Loucy (cell line): ENCODE results near the gene ROBO1.

Source experiments
- H2AFZ ChIP-seq: fragments of 200-600 bp; sonication (generic); 2 replicates; pipeline ENCODE4 v1.6.0; 2016; ENCODE audit warnings: antibody characterized with exemption, mild to moderate bottlenecking, low read length, moderate library complexity
- H3F3A ChIP-seq: fragments of 200-600 bp; 2 replicates; pipeline ENCODE4 v1.6.0; 2016; ENCODE audit warnings: antibody characterized with exemption, low read depth, mild to moderate bottlenecking
- H3K27me3 ChIP-seq: fragments of 200-600 bp; sonication (generic); 2 replicates; pipeline ENCODE4 v1.6.1; 2014; ENCODE audit warnings: low read length, mild to moderate bottlenecking; ENCODE audit not compliant: insufficient read depth, poor library complexity, severe bottlenecking
- H3K36me3 ChIP-seq: fragments of 200-600 bp; sonication (generic); 2 replicates; pipeline ENCODE4 v1.6.1; 2016; ENCODE audit warnings: low read length; ENCODE audit not compliant: insufficient read depth
- H3K4me1 ChIP-seq: fragments of 200-600 bp; sonication (generic); 2 replicates; pipeline ENCODE4 v1.5.1; 2014; ENCODE audit warnings: low read length, mild to moderate bottlenecking; ENCODE audit not compliant: insufficient read depth, poor library complexity, severe bottlenecking
- H3K4me2 ChIP-seq: fragments of 200-600 bp; sonication (generic); 2 replicates; pipeline ENCODE4 v1.6.0; 2014; ENCODE audit warnings: antibody characterized with exemption, low read length, low read depth, mild to moderate bottlenecking; ENCODE audit not compliant: poor library complexity, severe bottlenecking
- H3K4me3 ChIP-seq: fragments of 200-600 bp; sonication (generic); 2 replicates; pipeline ENCODE4 v1.5.1; 2014; ENCODE audit warnings: low read length, mild to moderate bottlenecking, mixed read lengths; ENCODE audit not compliant: poor library complexity, severe bottlenecking
- H3K79me2 ChIP-seq: fragments of 200-600 bp; sonication (generic); 2 replicates; pipeline ENCODE4 v1.6.1; 2014; ENCODE audit warnings: low read length; ENCODE audit not compliant: insufficient read depth
- H3K9ac ChIP-seq: fragments of 200-600 bp; sonication (generic); 2 replicates; pipeline ENCODE4 v1.6.0; 2014; ENCODE audit warnings: mild to moderate bottlenecking, low read depth, low read length, moderate library complexity; ENCODE audit not compliant: poor library complexity, severe bottlenecking
- H3K9me2 ChIP-seq: fragments of 200-600 bp; sonication (generic); replicated peaks from 2 replicates; pipeline ENCODE4 v1.6.1; 2016; ENCODE audit warnings: low read depth, low read length, mixed read lengths
- H3K9me3 ChIP-seq: fragments of 200-600 bp; sonication (generic); 2 replicates; pipeline ENCODE4 v1.6.1; 2014; ENCODE audit warnings: mild to moderate bottlenecking, antibody characterized with exemption, low read length, low read depth; ENCODE audit not compliant: insufficient read depth
- H4K20me1 ChIP-seq: fragments of 200-600 bp; sonication (generic); 2 replicates; pipeline ENCODE4 v1.6.0; 2014; ENCODE audit warnings: antibody characterized with exemption, low read length, mild to moderate bottlenecking; ENCODE audit not compliant: insufficient read depth, poor library complexity, severe bottlenecking
- EZH2phosphoT487 ChIP-seq: fragments of 200-600 bp; IDR thresholded peaks from 2 replicates; pipeline ENCODE4 v1.6.1; 2018; ENCODE audit warnings: antibody characterized with exemption, mild to moderate bottlenecking, moderate library complexity, borderline replicate concordance
- TF ChIP-seq, protein P1 (sequence below): fragments of 200-600 bp; sonication (generic); conservative IDR thresholded peaks from 2 replicates; pipeline ENCODE4 v1.5.1; 2014; ENCODE audit warnings: mild to moderate bottlenecking, antibody characterized with exemption, low read length

ROBO1 gene

GRCh38 chr3:78834910-78835309, 932.9 kb downstream of the ROBO1 start:
- H3K4me3 ChIP-seq, result no peak overlapping the region
- H3K79me2 ChIP-seq, result no peaks in the 10 kb centered on the region
- no peaks in the 10 kb centered on the region for H3K4me1 ChIP-seq
- no peaks in the 10 kb centered on the region for H3F3A ChIP-seq
- no peak overlapping the region for H2AFZ ChIP-seq
- no peaks in the 10 kb centered on the region for H3K36me3 ChIP-seq
- no peaks in the 10 kb centered on the region for H3K27me3 ChIP-seq
- H3K9me3 ChIP-seq, result no peaks in the 10 kb centered on the region
- no peak overlapping the region for H3K4me2 ChIP-seq
- H4K20me1 ChIP-seq, result no peaks in the 10 kb centered on the region
- no peak for TF ChIP-seq EZH2phosphoT487
- TF ChIP-seq, protein P1, sequence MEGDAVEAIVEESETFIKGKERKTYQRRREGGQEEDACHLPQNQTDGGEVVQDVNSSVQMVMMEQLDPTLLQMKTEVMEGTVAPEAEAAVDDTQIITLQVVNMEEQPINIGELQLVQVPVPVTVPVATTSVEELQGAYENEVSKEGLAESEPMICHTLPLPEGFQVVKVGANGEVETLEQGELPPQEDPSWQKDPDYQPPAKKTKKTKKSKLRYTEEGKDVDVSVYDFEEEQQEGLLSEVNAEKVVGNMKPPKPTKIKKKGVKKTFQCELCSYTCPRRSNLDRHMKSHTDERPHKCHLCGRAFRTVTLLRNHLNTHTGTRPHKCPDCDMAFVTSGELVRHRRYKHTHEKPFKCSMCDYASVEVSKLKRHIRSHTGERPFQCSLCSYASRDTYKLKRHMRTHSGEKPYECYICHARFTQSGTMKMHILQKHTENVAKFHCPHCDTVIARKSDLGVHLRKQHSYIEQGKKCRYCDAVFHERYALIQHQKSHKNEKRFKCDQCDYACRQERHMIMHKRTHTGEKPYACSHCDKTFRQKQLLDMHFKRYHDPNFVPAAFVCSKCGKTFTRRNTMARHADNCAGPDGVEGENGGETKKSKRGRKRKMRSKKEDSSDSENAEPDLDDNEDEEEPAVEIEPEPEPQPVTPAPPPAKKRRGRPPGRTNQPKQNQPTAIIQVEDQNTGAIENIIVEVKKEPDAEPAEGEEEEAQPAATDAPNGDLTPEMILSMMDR, result no peak
- H3K9me2 ChIP-seq, result no peaks in the 10 kb centered on the region
- H3K9ac ChIP-seq, result no peak overlapping the region

- Histone ChIP-seq H3K4me3 (no peak overlapping the region), H3K36me3 (no peaks in the 10 kb centered on the region), H3K4me1 (no peaks in the 10 kb centered on the region), H2AFZ (no peak overlapping the region), H3K9ac (no peak overlapping the region), H3K9me3 (no peaks in the 10 kb centered on the region), H3K79me2 (no peaks in the 10 kb centered on the region), H3K9me2 (no peaks in the 10 kb centered on the region), H3K27me3 (no peaks in the 10 kb centered on the region), H3F3A (no peaks in the 10 kb centered on the region), H4K20me1 (no peaks in the 10 kb centered on the region), H3K4me2 (no peak overlapping the region)
- TF ChIP-seq, protein P1, result no peak
- no peak for TF ChIP-seq EZH2phosphoT487
Measured at GRCh38 chr3:78832785-78833204, 935.0 kb downstream of the ROBO1 start.

DNA sequence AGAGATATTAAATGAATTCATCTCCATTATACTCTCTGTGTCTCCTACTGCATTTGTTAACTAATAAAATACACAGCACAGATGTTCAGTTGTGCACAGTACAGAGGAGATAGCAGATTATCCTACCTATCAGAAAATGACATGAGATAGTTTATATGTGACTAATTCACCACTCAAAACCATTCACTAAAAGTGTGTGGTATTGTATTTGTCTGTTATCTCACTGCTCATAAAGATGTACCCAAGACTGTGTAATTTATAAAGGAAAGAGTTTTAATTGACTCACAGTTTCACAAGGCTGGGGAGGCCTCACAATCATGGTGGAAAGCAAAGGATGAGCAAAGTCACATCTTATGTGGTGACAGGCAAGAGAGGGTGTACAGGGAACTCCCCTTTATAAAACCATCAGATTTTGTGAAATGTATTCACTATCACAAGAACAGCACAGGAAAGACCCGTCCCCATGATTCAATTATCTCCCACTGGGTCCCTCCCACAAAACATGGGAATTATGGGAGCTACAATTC, 936.3 kb downstream of the ROBO1 start:
- H3K4me1 ChIP-seq, result no peaks in the 10 kb centered on the region
- no peaks in the 10 kb centered on the region for H3K27me3 ChIP-seq
- no peak overlapping the region for H3K9ac ChIP-seq
- H3K4me3 ChIP-seq, result no peak overlapping the region
- no peaks in the 10 kb centered on the region for H3K9me3 ChIP-seq
- H3K79me2 ChIP-seq, result no peaks in the 10 kb centered on the region
- no peaks in the 10 kb centered on the region for H3K36me3 ChIP-seq
- no peaks in the 10 kb centered on the region for H4K20me1 ChIP-seq
- no peak overlapping the region for H2AFZ ChIP-seq
- TF ChIP-seq, protein P1, result no peak
- no peak for TF ChIP-seq EZH2phosphoT487
- no peak overlapping the region for H3K4me2 ChIP-seq
- no peaks in the 10 kb centered on the region for H3K9me2 ChIP-seq
- no peaks in the 10 kb centered on the region for H3F3A ChIP-seq
